ENCODE data around the gene INPP5J.
"Not testable (repeated sequence)": the region's sequence is repeated elsewhere in the genome, so short reads cannot be mapped to it uniquely, and the experiment has no call there.

The INPP5J gene

DNA sequence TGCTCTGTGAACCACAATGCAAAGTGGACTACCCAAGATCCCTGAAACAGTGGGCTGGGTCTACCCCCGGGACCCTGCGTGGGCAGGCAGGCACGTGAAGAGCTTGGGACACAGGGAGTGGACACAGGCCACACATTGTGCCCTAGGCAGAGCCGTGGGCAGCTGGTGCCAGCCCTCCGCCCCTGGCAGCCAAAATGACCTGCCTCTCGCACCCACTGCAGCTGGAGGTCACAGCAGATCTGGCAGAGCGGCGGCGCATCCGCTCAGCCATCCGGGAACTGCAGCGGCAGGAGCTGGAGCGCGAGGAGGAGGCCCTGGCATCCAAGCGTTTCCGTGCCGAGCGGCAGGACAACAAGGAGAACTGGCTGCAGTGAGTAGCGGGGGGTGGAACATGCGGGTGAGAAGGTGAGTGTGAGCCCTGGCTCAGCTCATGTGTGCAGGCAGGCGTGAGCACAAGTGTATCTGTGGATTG, 35.0 kb upstream of the INPP5J start:
- in situ Hi-C loops (cut with MboI; ENCODE audit: low sequenced_read_pairs) = no loop called here

DNA sequence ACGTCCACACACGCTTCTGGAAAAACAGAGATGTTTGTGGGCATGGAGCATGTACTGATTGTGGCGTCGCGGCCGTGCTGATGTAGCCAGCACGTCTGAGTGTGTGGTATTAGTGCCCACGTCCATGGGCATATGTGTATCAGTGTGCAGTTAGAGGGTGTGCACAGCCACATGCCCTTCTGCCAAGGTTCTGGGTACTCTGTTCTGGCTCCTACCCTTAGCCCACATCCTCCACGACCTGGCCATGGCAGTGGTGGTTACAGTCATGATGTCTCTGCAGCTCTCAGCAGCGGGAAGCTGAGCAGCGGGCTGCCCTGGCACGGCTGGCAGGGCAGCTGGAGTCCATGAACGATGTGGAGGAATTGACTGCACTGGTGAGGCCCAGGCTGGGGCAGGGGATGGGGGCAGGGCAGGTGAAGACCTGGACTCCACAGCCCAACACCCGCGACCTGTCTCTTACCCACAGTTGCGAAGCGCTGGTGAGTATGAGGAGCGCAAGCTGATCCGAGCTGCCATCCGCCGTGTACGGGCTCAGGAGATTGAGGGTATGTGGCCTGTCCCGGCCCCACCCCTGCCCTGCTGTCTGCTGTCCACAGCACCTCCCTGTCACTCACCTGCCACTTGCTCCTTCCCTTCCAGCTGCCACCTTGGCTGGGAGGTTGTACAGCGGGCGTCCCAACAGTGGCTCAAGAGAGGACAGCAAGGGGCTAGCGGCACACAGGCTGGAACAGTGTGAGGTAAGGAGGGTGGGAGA, 34.4 kb upstream of the INPP5J start:
- in situ Hi-C loops (cut with MboI; ENCODE audit: low sequenced_read_pairs) = no loop called here

DNA sequence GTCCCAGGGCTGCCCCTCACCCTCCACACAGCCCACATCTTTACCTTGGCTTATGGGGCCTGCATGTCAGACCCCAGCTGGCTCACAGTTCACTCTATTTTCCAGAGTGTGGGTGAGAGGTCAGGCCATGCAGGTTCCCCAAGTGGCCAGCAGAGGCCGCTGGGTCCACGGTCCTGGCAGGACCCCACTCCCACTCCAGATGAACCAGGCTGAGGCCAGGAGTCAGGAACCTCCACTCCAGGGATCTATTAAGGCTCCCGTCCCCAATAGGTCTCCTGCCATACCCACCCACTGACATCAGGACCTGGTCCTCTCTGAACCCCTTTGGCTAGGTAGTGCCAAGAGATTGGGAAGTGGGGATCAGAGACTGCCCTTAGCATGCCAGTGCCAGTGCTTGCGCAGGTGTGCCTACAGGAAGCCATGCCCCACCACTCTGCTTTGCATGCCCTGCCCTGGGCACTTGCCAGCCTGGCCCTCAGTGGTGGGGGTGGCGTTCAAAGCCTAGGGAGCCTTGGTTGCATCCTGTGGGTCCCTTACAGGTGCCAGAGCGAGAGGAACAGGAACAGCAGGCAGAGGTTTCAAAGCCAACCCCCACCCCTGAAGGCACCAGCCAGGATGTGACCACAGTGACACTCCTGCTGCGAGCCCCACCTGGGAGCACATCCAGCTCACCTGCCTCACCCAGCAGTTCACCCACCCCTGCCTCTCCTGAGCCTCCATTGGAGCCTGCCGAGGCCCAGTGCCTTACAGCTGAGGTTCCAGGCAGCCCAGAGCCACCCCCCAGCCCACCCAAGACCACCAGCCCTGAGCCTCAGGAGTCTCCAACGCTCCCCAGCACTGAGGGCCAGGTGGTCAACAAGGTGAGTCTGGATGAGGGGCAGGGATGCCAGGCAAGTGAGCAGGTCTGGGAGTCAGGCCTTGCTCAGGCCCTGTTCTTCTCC, 33.3 kb upstream of the INPP5J start:
- in situ Hi-C loops (cut with MboI; ENCODE audit: low sequenced_read_pairs) = no loop called here

DNA sequence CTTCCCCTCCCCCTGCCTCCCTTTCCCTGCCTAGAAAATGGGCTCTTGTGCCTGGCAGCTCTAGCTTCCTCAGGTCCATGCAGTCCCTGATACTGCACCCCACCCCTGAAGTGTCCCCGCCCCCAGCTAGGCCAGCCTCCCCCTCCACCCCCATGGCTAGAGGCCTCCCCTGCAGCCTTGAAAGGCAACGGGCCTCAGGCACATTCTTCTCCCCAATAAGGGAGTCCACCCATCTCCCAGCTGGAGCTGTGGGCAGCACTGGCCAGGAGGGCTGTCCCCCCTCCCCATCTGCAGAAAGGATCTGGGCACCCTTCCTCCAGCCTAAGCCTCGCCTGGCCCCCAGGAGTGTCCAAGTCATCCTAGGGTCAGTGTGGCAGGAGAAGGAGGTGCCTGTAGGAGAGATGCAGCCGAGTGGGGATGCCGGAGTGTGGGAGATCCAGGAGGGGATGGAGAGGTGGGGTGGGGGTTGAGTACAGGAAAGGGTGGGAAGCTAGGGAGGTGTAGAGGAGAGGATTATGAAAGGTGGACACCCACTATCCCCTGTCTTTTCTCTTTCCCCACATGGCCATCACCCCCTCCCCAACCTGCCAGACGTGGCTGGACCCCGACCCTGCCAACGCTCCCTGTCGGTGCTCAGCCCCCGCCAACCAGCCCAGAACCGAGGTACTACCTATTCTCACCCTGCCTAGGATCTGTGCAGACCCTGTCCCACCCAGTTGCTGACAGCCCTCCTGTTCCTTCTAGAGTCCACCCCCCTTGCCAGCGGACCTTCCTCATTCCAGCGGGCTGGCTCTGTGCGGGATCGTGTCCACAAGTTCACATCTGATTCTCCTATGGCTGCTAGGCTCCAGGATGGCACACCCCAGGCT, 32.3 kb upstream of the INPP5J start:
- in situ Hi-C loops (cut with MboI; ENCODE audit: low sequenced_read_pairs) = no loop called here

DNA sequence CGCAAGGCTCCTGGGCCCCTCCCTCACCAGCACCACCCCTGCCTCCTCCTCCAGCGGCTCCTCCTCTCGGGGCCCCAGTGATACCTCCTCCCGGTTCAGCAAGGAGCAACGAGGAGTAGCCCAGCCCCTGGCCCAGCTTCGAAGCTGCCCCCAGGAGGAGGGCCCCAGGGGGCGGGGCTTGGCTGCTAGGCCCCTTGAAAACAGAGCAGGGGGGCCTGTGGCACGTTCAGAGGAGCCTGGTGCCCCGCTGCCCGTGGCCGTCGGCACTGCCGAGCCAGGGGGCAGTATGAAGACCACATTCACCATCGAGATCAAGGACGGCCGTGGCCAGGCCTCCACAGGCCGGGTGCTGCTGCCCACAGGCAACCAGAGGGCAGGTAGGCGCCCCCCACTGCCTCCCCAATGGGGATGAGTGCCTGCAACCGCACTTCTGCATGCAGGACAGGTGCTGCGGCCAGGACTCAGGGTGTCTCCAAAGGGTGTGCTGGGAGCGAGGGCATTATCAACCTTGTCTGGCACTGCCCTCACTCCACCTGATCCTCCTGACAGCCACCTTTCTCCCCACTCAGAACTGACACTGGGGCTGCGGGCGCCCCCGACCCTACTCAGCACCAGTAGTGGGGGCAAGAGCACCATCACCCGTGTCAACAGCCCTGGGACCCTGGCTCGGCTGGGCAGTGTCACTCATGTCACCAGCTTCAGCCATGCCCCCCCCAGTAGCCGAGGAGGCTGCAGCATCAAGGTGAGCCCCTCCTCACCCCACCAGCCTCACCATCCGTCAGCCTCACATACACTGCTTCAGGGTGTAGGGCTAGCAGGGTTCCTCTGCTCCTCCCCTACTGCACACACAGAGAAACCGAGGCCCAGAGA, 31.4 kb upstream of the INPP5J start:
- in situ Hi-C loops (cut with MboI; ENCODE audit: low sequenced_read_pairs) = no loop called here

DNA sequence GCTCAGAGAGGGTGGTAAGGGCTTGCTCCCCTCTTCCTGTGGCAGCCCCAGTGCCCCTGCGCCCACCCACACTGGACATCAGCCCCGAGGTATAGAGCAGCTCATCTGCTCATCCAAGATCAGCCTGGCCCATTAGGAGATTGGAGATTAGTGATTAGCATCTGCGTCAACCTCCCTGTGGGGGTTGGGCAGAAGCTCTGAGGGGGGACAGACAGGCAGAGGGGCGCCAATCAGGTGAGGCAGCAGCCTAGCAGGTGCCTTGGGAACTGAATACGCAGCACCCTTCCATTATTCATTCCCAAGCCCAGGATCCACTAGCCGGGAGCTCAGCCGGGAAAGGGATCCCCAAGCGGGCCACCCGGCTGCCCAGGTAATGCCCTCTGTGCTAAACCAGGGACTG, 30.6 kb upstream of the INPP5J start:
- in situ Hi-C loops (cut with MboI; ENCODE audit: low sequenced_read_pairs) = no loop called here

DNA sequence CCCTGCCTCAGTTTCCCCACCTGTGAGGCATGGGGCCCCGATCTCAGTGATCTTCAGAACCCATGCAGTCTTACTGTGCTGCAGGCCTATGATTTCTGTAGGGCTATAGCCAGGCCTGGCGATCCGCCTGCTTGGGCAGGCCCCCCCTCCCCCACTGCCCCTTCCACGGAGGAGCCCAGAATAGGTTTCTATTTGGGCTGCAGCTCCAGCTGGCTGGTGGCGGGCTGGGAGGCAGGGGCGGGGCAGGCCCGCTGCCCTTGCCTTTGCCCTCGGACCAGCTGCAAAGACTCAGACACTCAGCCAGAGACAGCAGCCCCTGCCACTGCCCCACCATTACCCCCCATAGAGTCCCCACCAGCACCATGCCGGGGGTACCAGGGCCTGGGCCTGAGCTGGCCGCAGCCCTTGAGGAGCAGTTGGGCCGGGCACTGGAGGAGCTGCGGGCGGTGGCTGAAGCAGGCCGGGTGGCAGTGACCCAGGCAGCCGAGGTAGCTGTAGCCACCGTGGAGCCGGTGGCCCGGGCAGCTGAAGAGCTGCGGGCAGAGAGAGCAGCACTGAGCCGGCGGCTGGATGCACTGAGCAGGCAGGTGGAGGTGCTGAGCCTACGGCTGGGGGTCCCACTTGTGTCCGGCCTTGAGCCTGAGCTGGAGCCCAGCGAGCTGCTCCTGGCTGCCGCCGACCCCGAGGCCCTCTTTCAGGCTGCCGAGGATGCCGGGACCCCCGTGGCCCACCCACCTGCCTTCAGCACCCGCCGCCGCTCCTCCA, 29.5 kb upstream of the INPP5J start:
- in situ Hi-C loops (cut with MboI; ENCODE audit: low sequenced_read_pairs) = no loop called here

DNA sequence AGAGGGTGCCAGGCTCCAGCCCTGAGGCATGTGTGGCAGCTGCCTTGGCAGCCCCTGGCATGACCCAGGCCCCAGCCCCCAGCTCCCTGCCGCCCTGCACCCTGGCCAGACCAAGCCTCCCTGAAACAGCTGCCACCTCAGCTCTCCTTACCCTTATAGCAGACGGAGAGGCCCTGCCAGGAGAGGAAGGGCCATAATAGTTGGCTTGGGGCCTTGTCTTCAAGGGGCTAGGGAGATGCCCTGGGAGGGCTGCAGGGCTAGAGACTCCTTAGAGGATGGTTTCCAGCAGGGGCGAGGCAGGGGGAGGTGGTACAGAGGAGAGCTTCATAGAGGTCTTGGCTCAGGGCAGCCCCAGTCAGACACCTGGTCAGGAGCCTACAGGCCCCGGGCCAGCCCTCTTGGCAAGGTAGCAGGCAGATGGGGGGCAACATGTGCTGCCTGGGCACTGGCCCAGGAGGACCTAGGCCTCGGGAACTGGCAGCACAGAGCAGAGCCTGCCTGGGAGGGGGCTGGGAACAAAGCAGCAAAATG, 28.7 kb upstream of the INPP5J start:
- in situ Hi-C loops (cut with MboI; ENCODE audit: low sequenced_read_pairs) = no loop called here

DNA sequence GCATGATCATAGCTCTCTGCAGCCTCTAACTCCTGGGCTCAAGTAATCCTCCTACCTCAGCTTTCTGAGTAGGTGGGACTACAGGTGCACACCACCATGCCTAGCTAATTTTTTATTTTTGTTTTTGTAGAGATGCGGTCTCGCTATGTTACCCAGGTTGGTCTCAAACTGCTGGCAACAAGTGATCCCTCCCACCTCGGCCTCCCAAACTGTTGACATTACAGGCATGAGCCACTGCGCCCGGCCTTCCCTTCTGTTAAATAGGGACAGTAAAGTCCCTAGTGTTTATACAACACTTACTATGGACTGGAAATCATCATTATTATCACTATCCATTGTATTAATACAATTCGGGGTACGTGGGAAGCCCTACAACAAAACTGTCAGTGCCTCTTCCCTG, 28.0 kb upstream of the INPP5J start:
- in situ Hi-C loops (cut with MboI; ENCODE audit: low sequenced_read_pairs) = no loop called here

DNA sequence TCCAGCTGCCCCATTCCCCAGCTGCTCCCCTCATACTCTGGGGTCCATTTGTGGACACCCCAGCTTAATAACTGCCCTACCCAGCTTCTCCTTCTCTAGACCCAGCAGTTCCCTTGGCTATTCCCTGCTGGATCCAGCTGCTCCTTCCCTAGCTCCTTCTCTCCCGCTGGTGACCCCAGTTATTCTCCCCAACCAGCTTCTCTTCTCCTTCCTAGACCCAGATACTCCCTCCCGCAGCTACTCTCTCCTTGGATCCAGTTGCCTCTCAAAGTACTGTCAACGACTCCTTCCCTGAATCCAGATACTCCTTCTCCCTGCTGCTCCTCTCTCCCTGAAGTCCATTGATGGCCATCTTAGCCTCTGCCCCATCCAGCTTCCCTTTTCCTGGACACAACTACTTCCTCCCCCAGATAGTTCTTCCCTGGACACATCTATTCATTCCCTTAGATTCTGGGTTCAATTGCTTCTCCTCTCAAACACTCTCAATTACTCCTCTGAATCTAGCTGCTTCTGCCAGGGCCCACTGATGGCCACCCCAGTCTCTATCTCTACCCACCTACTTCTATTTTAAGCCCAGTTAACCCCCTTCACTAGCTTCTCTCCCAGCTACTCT, 27.0 kb upstream of the INPP5J start:
- in situ Hi-C loops (cut with MboI; ENCODE audit: low sequenced_read_pairs) = no loop called here

DNA sequence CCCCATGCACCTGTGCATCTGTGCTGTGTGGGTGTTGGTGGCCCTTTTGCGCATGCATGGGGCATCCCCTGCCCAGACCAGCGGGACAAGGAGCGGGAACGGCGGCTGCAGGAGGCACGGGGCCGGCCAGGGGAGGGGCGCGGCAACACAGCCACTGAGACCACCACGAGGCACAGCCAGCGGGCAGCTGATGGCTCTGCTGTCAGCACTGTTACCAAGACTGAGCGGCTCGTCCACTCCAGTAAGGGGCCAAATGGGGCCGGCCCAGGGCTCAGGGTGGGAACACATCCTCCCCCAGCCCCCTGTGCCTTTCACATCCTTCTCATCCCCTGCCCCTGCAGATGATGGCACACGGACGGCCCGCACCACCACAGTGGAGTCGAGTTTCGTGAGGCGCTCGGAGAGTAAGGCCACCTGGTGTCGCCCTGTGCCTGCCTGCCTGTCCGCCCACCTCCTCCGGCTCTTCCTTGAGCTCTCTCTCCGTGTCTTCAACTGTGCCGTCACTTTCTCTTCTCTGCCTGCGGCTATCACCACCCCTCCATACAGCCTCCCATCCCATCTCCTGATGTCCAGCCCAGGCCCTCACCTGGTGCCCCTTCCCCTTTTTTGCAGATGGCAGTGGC, 26.0 kb upstream of the INPP5J start:
- in situ Hi-C loops (cut with MboI; ENCODE audit: low sequenced_read_pairs) = no loop called here

DNA sequence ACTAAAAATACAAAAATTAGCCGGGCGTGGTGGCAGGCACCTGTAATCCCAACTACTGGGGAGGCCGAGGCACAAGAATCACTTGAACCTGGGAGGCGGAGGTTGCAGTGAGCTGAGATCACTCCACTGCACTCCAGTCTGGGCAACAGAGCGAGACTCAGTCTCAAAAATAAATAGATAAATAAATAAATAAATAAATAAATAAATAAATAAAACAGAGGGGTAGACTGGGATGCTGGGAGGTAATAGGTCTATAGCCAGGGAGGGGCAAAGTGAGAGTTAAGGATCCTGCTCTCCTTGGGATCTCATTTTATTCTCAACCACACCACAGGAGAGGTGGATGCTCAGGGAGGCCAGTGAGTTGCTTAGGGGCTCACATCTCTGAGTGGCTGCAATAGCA, 25.2 kb upstream of the INPP5J start:
- in situ Hi-C loops (cut with MboI; ENCODE audit: low sequenced_read_pairs) = not testable (repeated sequence)

DNA sequence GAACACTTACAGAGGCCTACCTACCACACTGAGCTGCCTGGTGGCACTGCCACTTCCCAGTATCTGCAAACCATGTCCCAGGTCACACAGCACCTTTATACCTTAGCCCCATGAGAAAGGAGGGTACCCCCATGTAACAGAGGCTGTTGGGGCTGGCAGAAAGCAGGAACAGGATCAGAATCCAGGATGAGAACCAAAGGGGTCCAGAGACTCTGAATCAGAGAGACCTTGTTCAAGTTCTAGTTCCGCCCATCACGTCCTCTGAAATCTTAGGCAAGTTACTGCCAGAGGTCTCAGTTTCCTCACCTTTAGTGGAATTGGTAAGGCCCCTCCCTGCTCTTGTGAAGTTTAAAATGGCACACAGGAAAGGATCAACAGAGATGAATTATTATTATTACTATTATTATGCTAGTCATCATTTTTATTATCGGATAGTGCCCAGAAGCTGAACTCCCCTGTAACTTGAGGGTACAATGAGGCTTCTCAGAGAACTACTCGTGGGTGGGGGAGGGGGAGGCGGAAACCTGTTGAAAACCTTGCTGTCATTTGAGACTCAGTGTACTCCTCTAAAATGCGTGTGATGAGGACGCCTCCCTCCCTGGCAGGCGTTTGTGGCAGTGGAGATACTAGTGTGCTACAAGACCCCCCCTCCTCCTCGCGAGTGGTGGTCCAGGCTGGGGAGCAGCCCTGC, 24.7 kb upstream of the INPP5J start:
- in situ Hi-C loops (cut with MboI; ENCODE audit: low sequenced_read_pairs) = no loop called here

DNA sequence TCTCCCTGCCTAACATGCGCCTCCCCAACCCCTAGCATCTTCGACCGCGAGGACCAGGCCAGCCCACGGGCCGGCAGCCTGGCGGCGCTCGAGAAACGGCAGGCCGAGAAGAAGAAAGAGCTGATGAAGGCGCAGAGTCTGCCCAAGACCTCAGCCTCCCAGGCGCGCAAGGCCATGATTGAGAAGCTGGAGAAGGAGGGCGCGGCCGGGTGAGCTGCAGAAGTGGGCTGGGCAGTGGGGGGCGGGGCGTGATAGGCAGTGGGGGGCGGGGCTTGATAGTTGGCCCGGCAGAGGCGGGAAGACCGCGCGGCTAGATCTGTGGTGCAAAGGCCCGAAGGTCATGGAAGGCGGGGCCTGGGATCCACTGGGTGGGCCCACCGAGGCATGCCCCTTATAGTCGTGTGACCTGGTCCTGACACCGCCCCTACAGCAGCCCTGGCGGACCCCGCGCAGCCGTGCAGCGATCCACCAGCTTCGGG, 24.1 kb upstream of the INPP5J start:
- in situ Hi-C loops (cut with MboI; ENCODE audit: low sequenced_read_pairs) = no loop called here

DNA sequence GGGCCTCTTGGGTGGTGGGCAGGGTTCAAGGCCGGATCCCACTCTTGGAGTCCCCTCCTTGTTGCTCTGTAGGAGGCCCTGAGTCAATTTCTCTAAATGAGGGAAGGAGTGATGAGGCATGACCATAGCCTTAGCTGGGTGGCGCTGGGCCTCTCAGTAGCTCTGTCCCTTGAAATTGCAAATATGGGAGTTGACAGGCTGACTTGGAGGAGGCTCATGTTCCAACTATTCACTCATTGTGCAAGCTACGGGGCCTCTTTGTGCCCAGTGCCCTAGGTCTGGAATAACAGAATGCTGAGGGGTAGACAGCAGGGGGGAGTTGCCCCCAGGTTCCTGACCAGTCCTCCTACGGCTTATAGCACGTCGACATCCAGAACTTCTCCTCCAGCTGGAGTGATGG, 23.4 kb upstream of the INPP5J start:
- in situ Hi-C loops (cut with MboI; ENCODE audit: low sequenced_read_pairs) = no loop called here

DNA sequence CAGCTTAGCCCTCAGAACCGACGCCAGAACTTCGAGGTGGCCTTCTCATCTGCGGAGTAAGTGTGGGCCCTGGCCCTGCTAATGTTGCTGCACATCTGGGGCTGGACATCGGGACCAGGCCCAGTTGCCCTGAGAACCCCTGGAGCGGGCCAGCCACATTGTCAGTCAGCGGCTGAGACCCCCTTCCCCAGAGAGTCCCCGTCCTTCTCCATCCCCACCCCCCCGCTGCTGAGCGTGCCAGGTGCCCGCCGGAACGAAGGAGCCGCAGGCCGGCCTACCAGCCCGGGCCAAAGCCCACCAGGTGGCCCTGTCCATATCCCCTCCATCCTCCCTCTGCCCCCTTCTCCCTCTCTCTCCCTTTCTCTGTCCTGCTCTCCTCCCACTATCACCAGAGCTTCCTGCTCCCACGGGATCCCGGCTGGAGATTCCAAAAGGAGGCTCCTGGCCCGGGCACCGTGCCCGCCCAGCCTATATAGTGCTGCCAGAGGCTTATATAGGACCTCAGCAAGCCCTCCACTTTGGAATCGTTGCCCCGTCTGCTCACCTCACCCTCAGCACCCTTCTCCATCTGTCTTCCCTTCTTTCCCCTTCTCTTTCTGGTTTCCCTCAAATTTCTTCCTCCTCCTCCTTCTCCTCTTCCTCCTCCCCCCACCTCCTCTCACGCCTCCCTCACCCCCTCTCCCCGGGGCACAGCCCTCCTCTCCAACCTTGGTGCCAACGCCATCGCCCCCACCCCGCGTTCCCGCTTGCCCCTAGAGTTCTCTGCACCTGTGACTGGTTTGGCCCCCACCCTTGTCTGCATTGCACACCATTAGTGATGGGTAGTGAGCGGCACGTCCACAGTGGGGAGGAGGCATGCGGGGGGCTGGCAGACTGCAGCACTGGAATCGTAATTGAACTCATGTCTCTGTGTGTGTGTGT, 22.7 kb upstream of the INPP5J start:
- in situ Hi-C loops (cut with MboI; ENCODE audit: low sequenced_read_pairs) = no loop called here

Data from hTERT RPE-1 (cell line).